NCI-H748 (cell line): ENCODE results near the gene FMN1.

Experiments used
- DNase-seq: peaks from one replicate; lab custom pipeline; 2025; ENCODE audit not compliant: unreplicated experiment; lab: John Stamatoyannopoulos, UW

FMN1 gene

DNA sequence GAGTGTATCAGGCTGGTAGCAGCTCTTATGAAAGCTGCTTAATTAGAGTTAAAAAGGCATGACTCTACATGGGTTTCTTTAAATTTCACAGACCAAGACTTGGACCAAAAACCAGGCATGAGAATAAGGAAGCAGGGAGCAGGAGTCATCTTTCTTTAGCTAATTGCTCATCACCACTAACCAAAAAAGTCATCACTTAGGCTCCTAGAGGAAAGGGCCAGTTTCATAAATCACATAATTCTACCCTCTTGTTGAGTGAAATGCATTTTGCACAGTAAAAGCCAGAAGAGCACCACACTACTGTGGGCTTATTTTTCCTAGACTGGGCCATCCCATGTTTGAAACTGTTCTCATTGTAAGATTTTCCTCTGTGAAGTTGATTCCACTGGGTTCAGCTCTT is 301.1 kb downstream of the FMN1 start:
- no peak for DNase-seq

DNA sequence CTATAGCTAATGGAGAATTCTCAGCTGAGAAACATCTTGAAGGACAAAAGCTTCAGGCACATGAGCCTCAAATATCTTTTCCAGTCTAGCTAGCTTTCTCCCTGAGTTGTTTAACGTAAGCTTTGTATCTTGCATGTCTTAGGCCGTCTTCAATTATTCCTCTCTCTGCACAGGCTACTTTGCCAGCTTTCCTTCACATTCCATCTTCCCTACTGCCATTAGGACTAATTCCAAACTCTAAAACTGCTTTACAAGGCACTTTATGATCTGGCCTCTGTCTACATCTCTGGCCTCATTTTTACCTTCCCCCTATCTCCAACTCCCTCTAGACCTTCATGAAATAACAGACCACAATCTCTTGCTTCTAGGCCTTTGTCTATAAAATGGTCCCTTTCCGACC is 305.3 kb downstream of the FMN1 start:
- no peak for DNase-seq

- DNase-seq: no peak
These were observed 306.2 kb downstream of the FMN1 start for GRCh38 chr15:32888221-32888761.

GRCh38 chr15:32887090-32887489 is 307.4 kb downstream of the FMN1 start:
- no peak for DNase-seq

DNA sequence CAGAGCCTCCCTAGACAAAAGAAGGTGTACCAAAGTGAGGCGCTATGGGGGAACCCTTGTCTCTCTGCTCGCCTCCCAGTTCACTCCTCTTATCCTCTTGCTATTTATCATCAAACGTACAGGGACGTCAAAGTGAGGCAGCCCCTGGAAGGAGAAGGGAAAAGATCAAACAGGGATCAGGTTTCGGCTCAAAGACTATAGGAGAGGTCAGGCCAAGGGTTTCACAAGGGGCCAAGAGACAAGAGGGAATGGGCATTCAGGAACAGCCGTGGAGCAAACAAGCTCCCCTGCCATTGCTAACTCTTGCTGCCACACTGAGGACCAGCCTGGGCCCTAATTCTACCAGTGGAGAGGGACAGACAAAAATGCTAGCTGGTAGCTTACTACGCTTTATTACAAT is 308.1 kb downstream of the FMN1 start:
- no peak for DNase-seq

GRCh38 chr15:32885713-32886112 is 308.8 kb downstream of the FMN1 start:
- DNase-seq: no peak

GRCh38 chr15:32884146-32884545 is 310.4 kb downstream of the FMN1 start:
- no peak for DNase-seq

DNA sequence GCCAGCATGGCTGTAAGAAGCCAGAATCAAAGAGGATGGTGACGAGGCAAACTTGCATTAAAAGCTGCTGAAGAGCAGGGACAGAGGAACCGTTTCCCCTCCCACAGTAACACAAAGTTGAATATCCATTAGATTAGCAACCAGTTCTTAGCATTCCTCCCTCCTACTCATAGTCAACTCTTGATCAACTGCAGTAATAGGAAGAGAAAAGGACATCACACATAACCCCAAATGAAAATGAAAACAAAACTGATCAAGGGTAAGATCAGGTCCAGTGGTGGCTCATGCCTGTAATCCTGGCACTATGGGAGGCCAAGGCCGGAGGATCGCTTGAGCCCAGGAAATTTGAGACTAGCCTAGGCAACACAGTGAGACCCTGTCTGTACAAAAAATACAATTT is 311.6 kb downstream of the FMN1 start:
- DNase-seq: no peak

DNA sequence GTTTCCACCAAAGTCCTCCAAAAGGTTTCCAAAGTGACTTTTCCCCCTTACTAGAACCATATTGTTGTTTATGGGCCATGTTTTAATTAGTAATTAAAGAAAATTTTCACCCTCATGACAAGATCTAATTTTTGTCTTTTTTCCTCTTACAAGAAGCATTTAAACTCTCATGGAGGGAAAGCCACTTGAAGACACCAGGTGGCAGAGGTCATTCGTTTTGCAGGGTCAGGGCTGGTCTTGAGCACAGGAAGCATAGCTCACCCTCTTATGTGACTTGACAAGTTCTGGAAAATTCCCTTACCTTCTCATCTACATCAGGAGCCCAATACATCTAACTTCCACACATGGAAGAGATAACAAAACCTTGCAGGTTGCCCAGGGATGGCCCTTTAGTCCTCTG is 313.0 kb downstream of the FMN1 start:
- no peak for DNase-seq

DNA sequence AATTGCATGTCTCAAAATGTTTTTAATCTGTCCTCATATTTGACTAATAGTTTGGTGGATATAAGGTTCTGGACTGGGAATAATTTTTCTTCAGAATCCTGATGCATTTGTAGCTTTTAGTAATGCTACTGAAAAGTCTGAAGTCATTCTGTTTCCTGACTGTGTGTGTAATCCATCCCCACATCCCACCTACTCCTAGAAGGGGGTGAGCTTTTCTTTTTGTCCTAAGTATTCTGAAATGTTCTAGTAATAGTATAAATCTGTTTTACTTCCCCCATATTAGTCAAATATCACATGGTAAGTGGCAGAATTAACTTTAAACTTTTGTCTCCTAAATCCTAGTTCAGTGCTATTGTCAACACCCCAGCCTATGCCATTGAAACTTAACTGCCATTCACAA is 313.9 kb downstream of the FMN1 start:
- no peak for DNase-seq

- DNase-seq: no peak
These were observed 314.5 kb downstream of the FMN1 start for GRCh38 chr15:32879980-32880379.

- no peak for DNase-seq
These were observed 315.4 kb downstream of the FMN1 start for GRCh38 chr15:32878869-32879805.

GRCh38 chr15:32878342-32878741 is 316.2 kb downstream of the FMN1 start:
- DNase-seq: no peak

DNA sequence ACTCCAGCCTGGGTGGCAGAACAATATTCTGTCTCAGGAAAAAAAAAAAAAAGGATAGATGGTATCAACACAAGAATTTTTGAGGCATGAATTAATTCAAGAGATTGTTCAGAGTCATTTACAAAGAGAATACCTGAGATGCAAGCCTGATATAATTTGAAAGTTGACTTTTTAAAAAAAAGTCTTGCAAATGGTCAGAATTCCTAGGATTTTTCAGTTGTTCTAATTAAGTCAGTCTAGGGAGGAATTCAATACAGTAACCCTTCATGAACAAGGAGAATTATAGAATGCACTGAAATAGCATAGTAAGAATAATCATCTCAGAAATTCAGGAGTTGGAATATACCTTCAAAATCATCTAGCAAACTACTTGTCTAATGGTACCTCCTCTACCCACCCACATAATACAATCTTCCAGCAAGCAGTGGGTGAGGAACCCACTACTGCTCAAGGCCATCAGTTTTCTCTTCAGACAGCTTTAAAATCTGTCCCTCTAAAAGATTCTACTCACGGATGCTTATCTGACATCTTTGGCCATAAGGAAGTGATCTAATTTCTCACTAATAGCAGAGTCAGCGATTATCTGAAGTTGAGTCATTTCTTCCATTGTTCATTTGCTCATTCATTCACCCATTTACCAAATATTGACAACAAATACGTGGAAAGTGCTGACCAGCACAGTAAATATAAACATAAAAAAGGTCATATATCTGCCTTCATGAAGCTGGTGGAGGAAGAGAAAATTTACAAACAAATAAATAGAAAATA is 317.1 kb downstream of the FMN1 start:
- DNase-seq: no peak

- DNase-seq: no peak
These were observed 321.0 kb downstream of the FMN1 start for GRCh38 chr15:32873284-32874114.

- DNase-seq: no peak
These were observed 321.8 kb downstream of the FMN1 start for GRCh38 chr15:32872621-32873283.

DNA sequence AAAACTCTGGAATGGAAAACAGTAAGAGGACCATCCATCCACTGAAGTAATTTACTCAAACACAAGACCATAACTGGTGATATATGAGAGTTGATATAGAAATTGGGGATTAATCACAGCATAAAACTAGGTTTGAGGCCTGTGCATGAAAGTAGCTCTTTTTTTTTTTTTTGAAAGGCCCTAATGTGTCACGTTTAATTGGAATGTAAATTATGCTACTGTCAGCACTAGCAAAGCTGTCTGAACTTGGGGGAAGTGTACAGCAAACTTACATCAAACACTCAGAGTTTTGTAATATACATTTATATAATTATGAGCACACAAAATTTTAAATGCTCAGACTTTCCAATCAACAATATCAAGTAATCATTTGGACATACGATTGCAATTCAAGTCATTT is 322.6 kb downstream of the FMN1 start:
- no peak for DNase-seq

GRCh38 chr15:32870240-32871033 is 324.1 kb downstream of the FMN1 start:
- no peak for DNase-seq

DNA sequence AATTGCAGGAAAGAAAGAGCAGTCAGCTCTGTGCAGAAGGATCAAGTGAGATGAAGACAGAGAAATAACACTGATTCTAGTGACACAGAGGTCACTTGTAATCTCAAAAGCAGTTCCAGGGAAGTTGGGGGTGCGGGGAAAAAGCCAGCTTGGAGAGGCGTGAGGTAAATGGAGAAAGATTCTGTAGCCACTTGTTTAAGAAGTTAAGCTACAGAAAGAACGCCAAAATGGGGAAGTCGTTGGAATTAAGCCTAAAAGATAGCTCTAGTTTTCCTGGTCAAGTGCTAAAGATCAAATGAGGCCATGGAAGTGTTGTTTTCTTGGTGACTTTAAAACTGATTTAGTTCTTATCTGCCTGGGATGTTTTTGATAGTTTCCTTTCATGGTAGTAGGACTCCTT is 324.7 kb downstream of the FMN1 start:
- DNase-seq: no peak

- no peak for DNase-seq
These were observed 327.2 kb downstream of the FMN1 start for GRCh38 chr15:32867313-32867626.
